Left lung (tissue), 14 donors: ENCODE data around the gene NADK2. TPM values are rescaled to one million over a fixed set of nuclear protein-coding genes. Genes with fewer than 3 reads are reported as not detected.
"Not testable (repeated sequence)": the region's sequence is repeated elsewhere in the genome, so short reads cannot be mapped to it uniquely, and the experiment has no call there.

Experiments used
- ATAC-seq: fragments of 200-7000 bp; cut with Tn5 transposase; one replicate; pipeline ENCODE4 v1.9.1; 2020; ENCODE audit warnings: moderate library complexity
- DNase-seq, 4 donors: peaks; one replicate each; pipeline ENCODE4 v3.0.0-alpha.2; 2013 to 2020
- H3K27ac ChIP-seq, 2 donors: fragments of 200-600 bp; sonication (generic) in 1 of 2; one replicate each; pipeline versions ENCODE4 v1.5.0 to v1.8.0; 2020 to 2021
- H3K27me3 ChIP-seq, 2 donors: fragments of 200-600 bp; sonication (generic) in 1 of 2; one replicate each; pipeline versions ENCODE4 v1.5.0 to v1.8.0; 2020 to 2021
- H3K36me3 ChIP-seq, 2 donors: fragments of 200-600 bp; sonication (generic) in 1 of 2; one replicate each; pipeline versions ENCODE4 v1.5.0 to v1.8.0; 2020 to 2021
- H3K4me1 ChIP-seq, 2 donors: fragments of 200-600 bp; one replicate each; pipeline ENCODE4 v1.8.0; 2021
- H3K4me3 ChIP-seq, 2 donors: fragments of 200-600 bp; sonication (generic) in 1 of 2; one replicate each; pipeline versions ENCODE4 v1.5.0 to v1.8.0; 2020 to 2021; ENCODE audit warnings: mild to moderate bottlenecking in 1 of 2
- H3K9me3 ChIP-seq, 2 donors: fragments of 200-600 bp; sonication (generic) in 1 of 2; one replicate each; pipeline versions ENCODE4 v1.5.0 to v1.8.0; 2020 to 2021
- CTCF ChIP-seq, 2 donors: fragments of 200-600 bp; sonication (generic) in 1 of 2; IDR thresholded peaks; one replicate each; pipeline versions ENCODE4 v1.5.0 to v1.8.0; 2021; ENCODE audit warnings: antibody characterized with exemption in 2 of 2
- intact Hi-C, 2 donors: fragments of 100-400 bp; cut with DNase I; formaldehyde crosslinking; loops; one replicate each; pipeline versions ENCODE4 v1.11.2 to v1.14.2; 2022
- long read RNA-seq, 12 donors: library from polyadenylated mRNA in 2 of 12; unstranded in 2 of 12; transcript quantifications; one replicate each; pipeline ENCODE4 v2.0.0 and lab custom pipeline, GENCODE V29; 2019 to 2026
- polyA plus RNA-seq, 6 donors: library from polyadenylated mRNA; unstranded; fragments of 120-200 nt; gene quantifications; one replicate each; pipeline ENCODE4 v1.2.1, GENCODE V29; 2013; ENCODE audit not compliant: insufficient read length in 6 of 6
- total RNA-seq, 2 donors: library from RNA; stranded (reverse); fragmentation: NEBNext Ultra II Directional; extraction: Animal tissue kit (Norgen Biotek cat#: 25700); gene quantifications; one replicate each; pipeline ENCODE4 v1.2.1, GENCODE V29; 2021
- donor health status: DM: no; HTN: yes; CAD: no.
- donor health status: DM: no; HTN: no; CAD: no.

NADK2 gene
- total RNA-seq (10 to 100 TPM; 23.8 to 30.8 TPM), polyA plus RNA-seq (10 to 100 TPM; 44.2 to 57.2 (median 49.7) TPM)
- long read RNA-seq, donor 1, transcript NADK2-202 (12 exons, 2,243 nt), result major isoform, 10 of 12 reads
- long read RNA-seq, donor 1, partial matches to known transcripts, result 0 of 12 reads
- long read RNA-seq, donor 1, other reads (novel, unspliced or antisense), result 0 of 12 reads
- long read RNA-seq, donor 2, partial matches to known transcripts, result 0 of 1 reads
- long read RNA-seq, donor 2, other reads (novel, unspliced or antisense), result 0 of 1 reads
- long read RNA-seq, donor 3, partial matches to known transcripts, result 7 of 11 reads
- long read RNA-seq, donor 3, other reads (novel, unspliced or antisense), result 0 of 11 reads
- long read RNA-seq, donor 4, result 0 reads
- long read RNA-seq, donor 5, transcript NADK2-202 (12 exons, 2,243 nt), result major isoform, 6 of 6 reads
- long read RNA-seq, donor 5, partial matches to known transcripts, result 0 of 6 reads
- long read RNA-seq, donor 5, other reads (novel, unspliced or antisense), result 0 of 6 reads
- long read RNA-seq, donor 6, partial matches to known transcripts, result 0 of 1 reads
- long read RNA-seq, donor 6, other reads (novel, unspliced or antisense), result 0 of 1 reads
- long read RNA-seq, donor 7, partial matches to known transcripts, result 0 of 1 reads
- long read RNA-seq, donor 7, other reads (novel, unspliced or antisense), result 0 of 1 reads
- long read RNA-seq, donor 8, partial matches to known transcripts, result 0 of 3 reads
- long read RNA-seq, donor 8, other reads (novel, unspliced or antisense), result 0 of 3 reads
- long read RNA-seq, donor 9, result 0 reads
- long read RNA-seq, donor 10, partial matches to known transcripts, result 0 of 4 reads
- long read RNA-seq, donor 10, other reads (novel, unspliced or antisense), result 1 of 4 reads
- long read RNA-seq, donor 11, transcript NADK2-202 (12 exons, 2,243 nt), result major isoform, 16 of 16 reads
- long read RNA-seq, donor 11, partial matches to known transcripts, result 0 of 16 reads
- long read RNA-seq, donor 11, other reads (novel, unspliced or antisense), result 0 of 16 reads
- long read RNA-seq, donor 12, partial matches to known transcripts, result 0 of 4 reads
- long read RNA-seq, donor 12, other reads (novel, unspliced or antisense), result 0 of 4 reads

GRCh38 chr5:36241631-36242533 is at the start of gene NADK2:
NADK2 (minus strand) TSS chr5:36241925; CDS start chr5:36241798, 127 bp downstream.
- DNase-seq, result peak; percentile 95 to 98 (median 96)
- ATAC-seq, result peak; percentile 91
- H3K27ac ChIP-seq, result peak within 1 kb of the TSS; percentile 90 to 97
- no peaks in the 10 kb centered on the region for H3K27me3 ChIP-seq
- peaks cover 25 to 44% of the 10 kb centered on the region in 2 donors for H3K4me1 ChIP-seq
- peak within 1 kb of the TSS; percentile 70 to 88 for H3K4me3 ChIP-seq
- no peaks in the 10 kb centered on the region for H3K36me3 ChIP-seq
- H3K9me3 ChIP-seq, result no peaks in the 10 kb centered on the region
- TF ChIP-seq CTCF (IDR thresholded peaks at IDR 0.05), result peak; percentile 48 to 60
- intact Hi-C loops, result no loop called here

GRCh38 chr5:36285837-36286615 is 44.3 kb upstream of the NADK2 start:
- intact Hi-C loops, result no loop called here
- H3K9me3 ChIP-seq, result no peaks in the 10 kb centered on the region
- no peak overlapping the region for H3K4me3 ChIP-seq
- H3K4me1 ChIP-seq, result no peaks in the 10 kb centered on the region
- DNase-seq (no peak), ATAC-seq (no peak)
- H3K27me3 ChIP-seq, result no peaks in the 10 kb centered on the region
- H3K27ac ChIP-seq, result no peak overlapping the region
- no peaks in the 10 kb centered on the region for H3K36me3 ChIP-seq
- no peak for TF ChIP-seq CTCF (IDR thresholded peaks at IDR 0.05)

GRCh38 chr5:36283775-36284174 is 42.0 kb upstream of the NADK2 start:
- ATAC-seq, intact Hi-C loops, H3K4me3 ChIP-seq, H3K27ac ChIP-seq, H3K27me3 ChIP-seq, H3K36me3 ChIP-seq, H3K4me1 ChIP-seq, DNase-seq, H3K9me3 ChIP-seq: not testable (repeated sequence)

GRCh38 chr5:36281626-36282025 is 39.9 kb upstream of the NADK2 start:
- Histone ChIP-seq H3K27ac (no peak overlapping the region), H3K36me3 (no peaks in the 10 kb centered on the region), H3K9me3 (no peaks in the 10 kb centered on the region), H3K27me3 (no peaks in the 10 kb centered on the region), H3K4me3 (no peak overlapping the region), H3K4me1 (no peaks in the 10 kb centered on the region)
- no peak for TF ChIP-seq CTCF (IDR thresholded peaks at IDR 0.05)
- DNase-seq (no peak), ATAC-seq (no peak)
- intact Hi-C loops, result no loop called here
